Tibial nerve (tissue), 4 donors: ENCODE results near the gene RNF26. TPM values are rescaled to one million over a fixed set of nuclear protein-coding genes. Genes with fewer than 3 reads are reported as not detected.

Experiments
- DNase-seq, 2 donors: peaks; one replicate each; pipeline ENCODE4 v3.0.0-alpha.2; 2019; ENCODE audit warnings: low spot score in 2 of 2
- H3K27ac ChIP-seq, 4 donors: fragments of 200-600 bp; sonication (generic) in 3 of 4; one replicate each; pipeline ENCODE4 v1.5.1; 2017 to 2019; ENCODE audit warnings: mild to moderate bottlenecking in 1 of 4
- H3K27me3 ChIP-seq, 2 donors: fragments of 200-600 bp; sonication (generic) in 1 of 2; one replicate each; pipeline versions ENCODE4 v1.5.1 to v1.6.0; 2017 to 2019
- H3K36me3 ChIP-seq, 3 donors: fragments of 200-600 bp; sonication (generic); one replicate each; pipeline ENCODE4 v1.5.1; 2018 to 2019
- H3K4me1 ChIP-seq, 4 donors: fragments of 200-600 bp; sonication (generic) in 3 of 4; one replicate each; pipeline ENCODE4 v1.5.1; 2017 to 2019
- H3K4me3 ChIP-seq, 4 donors: fragments of 200-600 bp; sonication (generic) in 3 of 4; one replicate each; pipeline ENCODE4 v1.5.1; 2017 to 2019; ENCODE audit warnings: mild to moderate bottlenecking in 1 of 4, moderate library complexity in 1 of 4
- H3K9me3 ChIP-seq, 4 donors: fragments of 200-600 bp; sonication (generic) in 3 of 4; one replicate each; pipeline ENCODE4 v1.5.1; 2017 to 2019
- EP300 ChIP-seq, 2 donors: sonication (generic); formaldehyde crosslinking; IDR thresholded peaks; one replicate each; pipeline ENCODE4 v1.6.1; 2017; ENCODE audit warnings: antibody characterized with exemption in 2 of 2, mild to moderate bottlenecking in 1 of 2
- POLR2A ChIP-seq, 2 donors: fragments of 450-650 bp; IDR thresholded peaks; one replicate each; pipeline ENCODE4 v1.6.1; 2017; ENCODE audit warnings: antibody characterized with exemption in 2 of 2, mild to moderate bottlenecking in 2 of 2, moderate library complexity in 2 of 2
- WGBS, 2 donors: methylation state at CpG; one replicate each; pipeline ENCODE4 v1.1.5; 2018; 5-methylcytosine and 5-hydroxymethylcytosine counted together
- total RNA-seq, 4 donors: library from RNA; depleted of rRNA; stranded (reverse); fragments of >200 nt; gene quantifications; one replicate each; pipeline ENCODE4 v1.1.0, GENCODE V29; 2016
- TF ChIP-seq, protein P1 (sequence below), 5 experiments: fragments of 200-600 bp in 3 of 5; fragments of 450-650 bp in 2 of 5; sonication (generic) in 3 of 5; IDR thresholded peaks; one replicate each; pipeline ENCODE4 v1.5.1; 2016 to 2019; ENCODE audit warnings: antibody characterized with exemption in 5 of 5, mild to moderate bottlenecking in 3 of 5, moderate library complexity in 2 of 5

RNF26 gene
- total RNA-seq, 4 donors from 2014 or later: 13.8 to 19.2 (median 15.9) TPM

- TF ChIP-seq EP300 (IDR thresholded peaks at IDR 0.05): peak in 1 of 2 donors; percentile 34
- TF ChIP-seq, protein P1, sequence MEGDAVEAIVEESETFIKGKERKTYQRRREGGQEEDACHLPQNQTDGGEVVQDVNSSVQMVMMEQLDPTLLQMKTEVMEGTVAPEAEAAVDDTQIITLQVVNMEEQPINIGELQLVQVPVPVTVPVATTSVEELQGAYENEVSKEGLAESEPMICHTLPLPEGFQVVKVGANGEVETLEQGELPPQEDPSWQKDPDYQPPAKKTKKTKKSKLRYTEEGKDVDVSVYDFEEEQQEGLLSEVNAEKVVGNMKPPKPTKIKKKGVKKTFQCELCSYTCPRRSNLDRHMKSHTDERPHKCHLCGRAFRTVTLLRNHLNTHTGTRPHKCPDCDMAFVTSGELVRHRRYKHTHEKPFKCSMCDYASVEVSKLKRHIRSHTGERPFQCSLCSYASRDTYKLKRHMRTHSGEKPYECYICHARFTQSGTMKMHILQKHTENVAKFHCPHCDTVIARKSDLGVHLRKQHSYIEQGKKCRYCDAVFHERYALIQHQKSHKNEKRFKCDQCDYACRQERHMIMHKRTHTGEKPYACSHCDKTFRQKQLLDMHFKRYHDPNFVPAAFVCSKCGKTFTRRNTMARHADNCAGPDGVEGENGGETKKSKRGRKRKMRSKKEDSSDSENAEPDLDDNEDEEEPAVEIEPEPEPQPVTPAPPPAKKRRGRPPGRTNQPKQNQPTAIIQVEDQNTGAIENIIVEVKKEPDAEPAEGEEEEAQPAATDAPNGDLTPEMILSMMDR (IDR thresholded peaks at IDR 0.05): peak; percentile 70 to 85 (median 78)
- TF ChIP-seq POLR2A (IDR thresholded peaks at IDR 0.05): no peak
- peaks cover 0 to 6% of the 10 kb centered on the region in 2 donors for H3K27me3 ChIP-seq
- H3K4me3 ChIP-seq: no peak overlapping the region
- H3K4me1 ChIP-seq: peaks cover 0 to 52% (median 32%) of the 10 kb centered on the region in 4 donors
- no peaks in the 10 kb centered on the region for H3K9me3 ChIP-seq
- no peaks in the 10 kb centered on the region for H3K36me3 ChIP-seq
- peak overlapping the region in 1 of 4 donors; percentile 95 for H3K27ac ChIP-seq
- peak; percentile 75 to 92 for DNase-seq
- WGBS, 2 donors: 10 to 12% methylated on average over 8 of the region's 8 CpGs
Measured at GRCh38 chr11:119323532-119324033, 10.7 kb upstream of the RNF26 start.

GRCh38 chr11:119324189-119324588 lies 10.1 kb upstream of the RNF26 start:
- H3K27me3 ChIP-seq: peaks cover 0 to 6% of the 10 kb centered on the region in 2 donors
- H3K27ac ChIP-seq: no peak overlapping the region
- no peak for DNase-seq
- H3K36me3 ChIP-seq: no peaks in the 10 kb centered on the region
- no peak overlapping the region for H3K4me3 ChIP-seq
- WGBS, 2 donors: 60 to 73% methylated on average over 4 of the region's 4 CpGs
- no peaks in the 10 kb centered on the region for H3K9me3 ChIP-seq
- TF ChIP-seq EP300 (IDR thresholded peaks at IDR 0.05) (no peak), POLR2A (IDR thresholded peaks at IDR 0.05) (no peak)
- TF ChIP-seq, protein P1 (IDR thresholded peaks at IDR 0.05): no peak
- peaks cover 0 to 46% (median 27%) of the 10 kb centered on the region in 4 donors for H3K4me1 ChIP-seq

- no peak overlapping the region for H3K4me3 ChIP-seq
- H3K36me3 ChIP-seq: no peaks in the 10 kb centered on the region
- no peak overlapping the region for H3K27ac ChIP-seq
- 61 to 67% methylated on average over 2 of the region's 2 CpGs for WGBS, 2 donors
- H3K4me1 ChIP-seq: peaks cover 0 to 5% (median 0%) of the 10 kb centered on the region in 4 donors
- H3K9me3 ChIP-seq: no peaks in the 10 kb centered on the region
- no peak for DNase-seq
- H3K27me3 ChIP-seq: no peaks in the 10 kb centered on the region
- TF ChIP-seq POLR2A (IDR thresholded peaks at IDR 0.05): no peak
- TF ChIP-seq EP300 (IDR thresholded peaks at IDR 0.05): no peak
- TF ChIP-seq, protein P1 (IDR thresholded peaks at IDR 0.05): no peak
Measured at GRCh38 chr11:119329320-119329719, 5.0 kb upstream of the RNF26 start.

DNA sequence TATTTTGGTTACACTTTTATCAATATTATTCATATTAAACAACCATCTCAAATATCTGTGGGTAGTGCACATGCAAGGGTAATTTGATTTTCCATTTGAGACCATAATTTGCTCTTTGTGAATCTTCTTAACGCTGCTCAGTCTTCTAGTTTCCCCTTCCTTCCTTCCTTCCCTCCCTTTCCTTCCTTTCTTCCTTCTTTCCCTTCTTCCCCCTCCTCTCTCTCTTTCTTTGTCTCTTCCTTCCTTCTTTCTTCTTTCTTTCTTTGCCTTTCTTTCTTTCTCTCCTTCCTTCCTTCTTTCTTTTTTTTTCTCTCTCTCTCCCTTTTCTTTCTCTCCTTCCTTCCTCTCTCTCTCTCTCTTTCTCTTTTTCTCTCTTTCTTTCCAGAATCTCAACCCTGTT lies 4.1 kb upstream of the RNF26 start:
- DNase-seq: no peak
- Histone ChIP-seq H3K27ac (no peak overlapping the region), H3K27me3 (no peaks in the 10 kb centered on the region), H3K36me3 (no peaks in the 10 kb centered on the region), H3K4me3 (no peak overlapping the region), H3K9me3 (no peaks in the 10 kb centered on the region), H3K4me1 (peaks cover 0 to 9% (median 6%) of the 10 kb centered on the region in 4 donors)
- TF ChIP-seq EP300 (IDR thresholded peaks at IDR 0.05) (no peak), POLR2A (IDR thresholded peaks at IDR 0.05) (no peak)
- TF ChIP-seq, protein P1 (IDR thresholded peaks at IDR 0.05): no peak
- WGBS, 2 donors: 50% methylated on average over 1 of the region's 1 CpG

- DNase-seq: no peak
- H3K27ac ChIP-seq: no peak overlapping the region
- no peaks in the 10 kb centered on the region for H3K9me3 ChIP-seq
- TF ChIP-seq, protein P1 (IDR thresholded peaks at IDR 0.05): no peak
- no peak for TF ChIP-seq EP300 (IDR thresholded peaks at IDR 0.05)
- no peak for TF ChIP-seq POLR2A (IDR thresholded peaks at IDR 0.05)
- no peak overlapping the region for H3K4me3 ChIP-seq
- H3K36me3 ChIP-seq: peaks cover 0 to 18% (median 0%) of the 10 kb centered on the region in 3 donors
- H3K4me1 ChIP-seq: peaks cover 0 to 29% (median 10%) of the 10 kb centered on the region in 4 donors
- 69 to 80% methylated on average over 4 of the region's 4 CpGs for WGBS, 2 donors
- no peaks in the 10 kb centered on the region for H3K27me3 ChIP-seq
Measured at GRCh38 chr11:119332111-119332765, 2.1 kb upstream of the RNF26 start.
